HG03460 (cell line): ENCODE data around the gene RIIAD1.
"Not testable (repeated sequence)": the region's sequence is repeated elsewhere in the genome, so short reads cannot be mapped to it uniquely, and the experiment has no call there.

Experiments used
- ATAC-seq: cut with Tn5 transposase; IDR thresholded peaks from one replicate; pipeline ENCODE4 v1.9.1; 2021; ENCODE audit not compliant: unreplicated experiment

The RIIAD1 gene

DNA sequence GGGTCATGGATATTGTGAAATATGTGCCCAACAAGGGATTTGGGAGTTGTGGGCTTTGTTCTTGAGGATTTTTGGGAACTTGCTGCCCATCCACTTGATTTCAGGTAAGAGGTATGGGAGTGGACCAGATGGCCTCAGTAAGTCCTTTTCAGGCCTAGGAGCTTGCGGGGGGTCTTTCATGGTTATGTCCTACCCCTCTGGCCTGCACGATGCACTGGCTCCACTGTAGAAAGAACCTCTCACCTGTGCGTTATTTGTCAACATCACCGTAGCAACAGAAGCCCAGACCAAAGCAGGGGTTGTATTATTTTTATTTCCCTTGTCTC, 8.6 kb downstream of the RIIAD1 start:
- ATAC-seq = no peak

DNA sequence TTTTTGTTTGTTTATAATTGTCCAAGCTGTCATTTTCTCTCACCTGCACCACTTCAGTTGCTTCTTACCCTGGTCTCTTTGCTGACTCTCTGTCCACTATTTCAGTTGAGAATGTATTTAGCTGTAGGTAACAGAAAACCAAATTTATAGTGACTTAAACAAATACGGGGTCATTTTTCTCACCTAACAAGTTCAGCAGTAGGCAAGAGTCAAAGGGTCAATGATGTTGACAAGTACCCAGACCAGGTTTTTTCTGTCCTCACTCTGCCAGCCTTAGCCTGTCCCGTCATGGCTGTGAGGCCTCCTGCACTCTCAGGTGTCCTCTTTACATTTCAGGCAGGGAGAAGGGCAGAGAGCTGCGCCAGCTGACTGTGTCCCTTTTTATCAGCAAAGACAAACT, 11.8 kb downstream of the RIIAD1 start:
- ATAC-seq = no peak

DNA sequence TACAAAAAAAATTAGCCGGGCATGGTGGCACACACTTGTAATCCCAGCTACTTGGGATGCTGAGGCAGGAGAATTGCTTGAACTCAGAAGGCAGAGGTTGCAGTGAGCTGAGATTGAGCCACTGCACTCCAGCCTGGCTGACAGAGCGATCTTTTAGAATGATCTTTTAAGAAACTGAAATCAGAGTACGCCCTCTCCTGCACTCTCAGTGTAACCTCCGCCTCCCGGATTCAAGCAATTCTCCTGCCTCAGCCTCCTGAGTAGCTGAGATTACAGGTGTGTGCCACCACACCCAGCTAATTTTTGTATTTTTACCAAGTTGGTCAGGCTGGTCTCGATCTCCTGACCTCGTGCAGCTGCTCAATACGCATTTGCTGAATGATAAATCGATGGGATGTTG, 12.7 kb downstream of the RIIAD1 start:
- not testable (repeated sequence) for ATAC-seq

DNA sequence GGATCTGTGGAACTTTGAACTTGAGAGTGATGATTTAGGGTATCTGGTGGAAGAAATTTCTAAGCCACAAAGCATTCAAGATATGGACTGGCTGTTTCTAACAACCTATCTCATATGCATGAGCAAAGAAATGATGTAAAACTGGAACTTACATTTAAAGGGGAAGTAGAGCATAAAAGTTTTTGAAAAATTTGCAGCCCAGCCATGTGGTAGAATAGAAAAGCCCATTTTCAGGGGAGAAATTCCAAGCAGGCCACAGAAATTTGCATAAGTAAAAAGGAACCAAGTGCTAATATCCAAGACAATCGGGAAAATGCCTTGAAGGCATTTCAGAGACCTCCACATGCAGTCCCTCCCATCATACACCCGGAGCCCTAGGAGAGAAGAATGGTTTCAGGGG, 15.7 kb downstream of the RIIAD1 start:
- no peak for ATAC-seq

DNA sequence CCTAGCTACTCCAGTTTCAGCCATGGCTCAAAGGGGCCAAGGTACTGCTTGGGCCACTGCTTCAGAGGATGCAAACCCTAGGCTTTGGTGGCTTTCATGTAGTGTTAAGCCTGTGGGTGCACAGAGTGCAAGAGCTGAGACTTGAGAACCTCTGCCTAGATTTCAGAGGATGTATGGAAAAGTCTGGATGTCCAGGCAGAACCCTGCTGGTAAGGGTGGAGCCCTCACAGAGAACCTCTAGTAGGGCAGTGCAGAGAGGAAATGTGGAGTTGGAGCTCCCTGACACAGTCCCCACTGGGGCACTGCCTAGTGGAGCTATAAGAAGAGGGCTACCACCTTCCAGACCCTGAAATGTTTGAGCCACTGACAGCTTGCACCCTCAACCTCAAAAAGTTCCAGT, 16.2 kb downstream of the RIIAD1 start:
- no peak for ATAC-seq

DNA sequence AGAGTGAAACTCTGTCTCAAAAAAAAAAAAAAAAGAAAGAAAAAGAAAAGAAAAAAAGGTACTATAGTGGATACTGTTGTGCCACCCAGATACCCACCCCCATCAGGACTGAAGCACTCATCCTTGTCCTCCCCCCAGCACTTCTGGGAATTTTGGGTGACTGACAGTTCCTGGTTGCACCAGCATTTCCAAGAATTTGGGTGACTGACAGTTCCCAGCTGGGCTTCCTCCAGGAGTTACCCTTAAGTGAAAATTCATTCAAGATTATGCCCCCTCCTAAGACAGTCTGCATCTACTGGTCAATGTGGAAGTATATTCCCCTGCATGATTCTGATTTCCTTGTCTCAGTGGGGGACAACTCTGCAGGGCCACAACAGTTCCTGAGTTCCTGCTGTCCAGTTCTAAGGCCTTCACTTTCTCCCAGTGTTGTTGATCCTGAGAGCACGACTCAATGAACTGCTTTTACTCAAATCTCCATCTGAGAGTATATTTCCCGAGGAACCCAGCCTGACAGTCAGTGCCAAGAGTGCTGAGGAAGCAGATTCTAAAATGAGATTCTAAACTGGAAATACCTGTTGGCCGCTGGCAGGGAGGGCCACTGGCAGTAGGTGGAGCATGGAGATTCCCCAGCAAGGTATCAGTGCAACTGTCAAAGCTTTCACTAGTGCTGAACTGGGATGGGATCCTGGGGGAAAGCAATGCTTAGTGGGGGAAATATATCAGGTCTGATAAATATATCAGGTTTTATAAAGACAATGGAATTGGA, 18.5 kb downstream of the RIIAD1 start:
- ATAC-seq = no peak

DNA sequence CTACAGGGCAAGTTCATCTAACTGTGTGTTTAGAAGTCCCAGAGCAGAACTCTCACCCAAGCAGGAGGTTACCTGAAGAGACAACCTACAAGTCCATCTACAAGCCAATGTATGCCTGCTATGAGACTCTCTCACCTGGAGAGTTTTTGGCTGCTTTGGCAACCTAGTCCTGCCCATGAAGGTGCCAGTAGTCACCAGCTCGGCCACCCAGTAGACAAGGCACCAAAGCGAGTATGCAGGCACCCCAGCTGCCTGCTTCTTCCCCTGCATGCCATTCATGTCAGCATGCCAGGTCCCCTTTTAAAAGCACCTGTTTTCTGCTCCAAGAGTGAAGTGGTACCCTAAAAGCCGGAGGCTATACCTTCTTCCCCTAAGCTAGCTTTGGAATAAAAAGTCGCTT, 20.2 kb downstream of the RIIAD1 start:
- ATAC-seq = no peak

DNA sequence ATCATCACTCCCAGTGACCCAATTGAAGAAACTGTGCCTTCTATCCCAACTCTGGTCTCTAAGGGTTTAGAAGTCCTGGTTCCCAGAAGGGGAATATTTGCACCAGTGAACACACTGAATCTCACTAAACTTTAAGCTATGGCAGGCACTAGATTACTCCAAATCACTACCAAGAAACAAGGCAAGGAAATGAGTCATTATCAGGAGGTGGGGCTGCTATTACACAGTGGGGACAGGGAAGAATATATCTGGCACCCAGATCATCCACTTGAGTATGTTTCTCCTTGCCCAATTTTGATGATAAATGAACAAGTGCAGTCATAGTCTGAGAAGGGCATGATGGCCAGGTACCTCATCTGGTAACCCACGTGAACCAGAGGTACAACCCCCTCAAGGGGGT, 35.0 kb downstream of the RIIAD1 start:
- no peak for ATAC-seq

DNA sequence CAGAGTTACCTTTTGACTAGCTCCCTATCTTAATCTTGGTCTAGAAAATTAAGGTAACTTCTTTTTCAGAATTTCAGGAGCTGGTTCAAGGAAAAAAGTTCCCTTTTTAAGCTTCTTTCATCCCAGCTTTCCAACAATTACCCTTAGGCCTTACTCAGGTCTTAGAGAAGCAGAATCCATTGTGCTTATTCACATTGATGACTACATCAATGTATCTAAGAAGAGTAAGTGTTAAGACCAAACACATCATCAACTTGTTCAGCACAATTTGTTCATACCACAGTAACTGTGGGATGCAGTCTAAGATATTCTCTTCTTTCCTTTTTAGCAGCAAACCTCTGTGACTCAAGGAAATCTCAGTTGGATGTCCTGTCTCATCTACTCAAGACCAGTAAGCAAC, 37.9 kb downstream of the RIIAD1 start:
- no peak for ATAC-seq

DNA sequence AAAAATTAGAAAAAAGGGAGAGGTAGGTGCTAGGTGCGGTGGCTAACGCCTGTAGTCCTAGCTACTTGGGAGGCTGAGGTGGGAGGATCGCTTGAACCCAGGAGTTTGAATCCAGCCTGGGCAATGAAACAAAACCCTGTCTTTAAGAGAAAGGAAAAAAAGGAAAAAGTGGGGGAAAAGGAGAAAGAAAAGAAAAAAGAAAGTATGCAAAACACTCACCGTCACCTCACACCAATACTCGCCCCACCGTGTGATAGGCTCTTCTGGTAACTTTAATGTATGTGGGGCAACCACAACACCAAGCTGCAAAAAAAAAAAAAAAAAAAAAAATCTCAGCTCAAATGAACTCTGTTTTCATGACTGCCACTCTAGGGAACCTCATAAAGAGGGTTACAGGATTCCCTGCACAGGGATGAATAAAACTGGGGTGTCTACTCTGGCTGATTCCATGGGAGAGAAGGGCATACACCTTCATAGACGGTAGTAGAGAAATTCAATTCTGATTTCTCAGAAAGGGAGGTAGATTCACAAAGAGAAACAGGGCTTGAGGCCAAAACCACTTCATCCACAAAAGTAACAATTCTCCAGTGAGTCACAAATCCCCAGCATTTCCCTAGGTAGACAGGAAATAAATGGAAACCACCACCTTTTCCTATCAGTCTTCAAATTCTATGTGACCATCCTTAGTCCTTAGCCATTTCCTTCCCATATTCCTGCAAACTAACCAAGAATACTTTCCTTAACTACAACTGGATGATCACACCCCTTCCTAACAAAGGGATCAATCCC, 39.5 kb downstream of the RIIAD1 start:
- no peak for ATAC-seq

DNA sequence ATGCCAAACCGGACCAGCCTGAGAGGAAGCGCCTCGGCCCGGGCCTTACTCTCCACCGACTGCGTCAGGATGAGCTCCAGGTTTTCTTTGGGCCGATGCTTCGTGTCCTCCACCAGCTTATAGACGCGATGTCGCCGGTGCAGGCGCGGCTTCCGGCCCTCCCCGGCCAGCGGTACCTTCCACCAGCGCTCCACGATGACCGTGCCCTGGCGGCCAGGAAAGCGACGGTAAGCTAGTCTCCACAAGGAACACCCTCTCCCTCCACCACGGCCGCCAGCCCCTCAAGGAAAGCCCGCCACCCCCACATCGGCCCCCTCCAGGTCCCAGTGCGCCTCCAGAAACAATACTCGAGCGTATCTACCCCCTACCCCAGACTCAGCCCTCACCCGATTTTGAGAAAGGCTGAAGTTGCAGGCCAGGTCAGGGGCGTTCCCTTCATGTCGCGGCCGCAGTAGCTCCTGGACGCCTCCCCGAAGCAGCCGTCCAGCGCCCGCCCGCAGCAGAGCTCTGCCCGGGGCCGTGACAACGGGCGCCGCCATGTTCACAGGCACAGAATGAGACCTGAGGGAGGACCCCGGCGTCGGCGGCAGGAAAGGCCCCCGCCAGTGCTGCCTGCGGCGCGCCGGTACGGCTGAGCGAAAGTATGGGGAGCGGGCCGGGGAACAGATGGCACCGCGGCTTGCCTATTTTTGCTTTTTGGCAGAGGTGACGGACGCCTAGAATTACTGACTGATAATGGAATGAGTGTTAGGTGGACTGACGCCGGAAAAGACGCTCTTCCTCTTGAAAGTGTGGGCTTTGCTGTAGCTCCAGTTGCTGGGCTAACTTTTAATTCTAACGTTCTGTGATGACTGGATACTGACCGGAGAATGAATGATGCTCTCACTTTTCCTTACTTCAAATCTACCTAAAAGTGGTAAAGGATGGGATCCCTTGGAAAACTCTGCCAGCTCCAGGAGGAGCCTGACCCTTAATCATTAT, 41.9 kb downstream of the RIIAD1 start, which contains the start of gene MRPL9:
TSS of gene MRPL9 (minus strand) at position 556 of the 981 bp plus-strand sequence. CDS start at position 539, 17 bp downstream.
- peak; percentile 99 for ATAC-seq

DNA sequence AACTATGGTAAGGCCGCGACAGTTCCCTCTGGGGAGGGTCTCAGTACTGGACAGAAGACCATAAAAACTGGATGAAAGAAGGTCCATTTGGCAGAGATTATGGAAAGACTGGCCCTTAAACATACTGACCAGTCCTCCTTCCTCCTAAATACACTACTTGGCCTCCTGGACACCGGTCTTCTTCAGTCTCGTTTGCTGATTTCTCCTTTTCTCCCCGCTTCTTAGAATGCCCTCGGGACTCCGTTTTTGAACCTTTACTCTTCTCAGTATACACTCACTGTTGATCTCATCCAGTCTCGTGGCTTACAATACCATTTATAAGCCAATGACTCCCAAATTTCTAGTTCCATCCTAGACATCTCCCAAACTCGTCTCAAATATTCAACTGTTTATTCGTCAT, 42.7 kb downstream of the RIIAD1 start:
- ATAC-seq = no peak

DNA sequence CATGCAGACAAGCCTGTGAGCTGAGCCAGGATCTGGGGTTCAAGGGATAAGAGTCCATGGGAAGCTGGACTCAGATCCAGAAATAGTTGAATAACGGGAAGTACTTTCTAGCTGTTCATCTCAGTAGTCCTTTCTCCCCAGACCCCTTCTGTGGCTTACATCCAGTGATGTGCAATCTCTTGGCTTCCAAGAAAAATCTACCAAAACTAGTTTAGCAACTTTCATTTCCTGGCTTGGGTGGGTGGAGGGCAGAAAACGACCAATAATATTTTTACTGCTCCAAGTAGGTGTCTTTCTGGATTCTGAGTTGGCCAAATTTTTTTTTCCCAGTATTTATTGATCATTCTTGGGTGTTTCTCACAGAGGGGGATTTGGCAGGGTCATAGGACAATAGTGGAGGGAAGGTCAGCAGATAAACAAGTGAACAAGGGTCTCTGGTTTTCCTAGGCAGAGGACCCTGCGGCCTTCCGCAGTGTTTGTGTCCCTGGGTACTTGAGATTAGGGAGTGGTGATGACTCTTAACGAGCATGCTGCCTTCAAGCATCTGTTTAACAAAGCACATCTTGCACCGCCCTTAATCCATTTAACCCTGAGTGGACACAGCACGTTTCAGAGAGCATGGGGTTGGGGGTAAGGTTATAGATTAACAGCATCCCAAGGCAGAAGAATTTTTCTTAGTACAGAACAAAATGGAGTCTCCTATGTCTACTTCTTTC, 47.2 kb downstream of the RIIAD1 start:
- not testable (repeated sequence) for ATAC-seq

DNA sequence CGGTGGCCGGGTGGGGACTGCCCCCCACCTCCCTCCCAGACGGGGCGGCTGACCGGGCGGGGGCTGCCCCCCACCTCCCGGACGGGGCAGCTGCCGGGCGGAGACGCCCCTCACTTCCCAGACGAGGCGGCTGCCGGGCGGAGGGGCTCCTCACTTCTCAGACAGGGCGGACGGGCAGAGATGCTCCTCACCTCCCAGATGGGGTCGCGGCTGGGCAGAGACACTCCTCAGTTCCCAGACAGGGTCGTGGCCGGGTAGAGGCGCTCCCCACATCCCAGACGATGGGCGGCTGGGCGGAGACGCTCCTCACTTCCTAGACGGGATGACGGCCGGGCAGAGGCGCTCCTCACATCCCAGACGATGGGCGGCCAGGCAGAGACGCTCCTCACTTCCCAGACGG, 47.9 kb downstream of the RIIAD1 start:
- ATAC-seq = not testable (repeated sequence)

DNA sequence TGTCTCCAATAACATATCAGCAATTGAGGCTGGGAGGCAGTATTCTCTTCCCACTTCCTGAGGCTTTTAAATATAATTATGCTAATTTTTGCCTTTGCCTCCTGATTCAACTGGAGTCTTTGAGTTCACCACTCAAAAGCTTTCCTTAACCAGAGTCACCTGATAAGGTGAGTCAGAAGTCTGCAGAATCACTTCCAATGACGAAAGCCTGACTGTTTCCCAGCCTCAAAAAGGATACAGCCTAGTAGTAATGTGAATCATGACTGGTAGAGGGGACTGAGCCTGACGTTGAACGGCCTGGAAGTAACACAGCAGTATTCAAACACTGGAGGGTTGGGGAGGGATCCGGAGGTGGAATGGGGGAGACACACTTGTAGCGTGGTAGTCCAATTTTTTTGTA, 52.4 kb downstream of the RIIAD1 start:
- no peak for ATAC-seq

DNA sequence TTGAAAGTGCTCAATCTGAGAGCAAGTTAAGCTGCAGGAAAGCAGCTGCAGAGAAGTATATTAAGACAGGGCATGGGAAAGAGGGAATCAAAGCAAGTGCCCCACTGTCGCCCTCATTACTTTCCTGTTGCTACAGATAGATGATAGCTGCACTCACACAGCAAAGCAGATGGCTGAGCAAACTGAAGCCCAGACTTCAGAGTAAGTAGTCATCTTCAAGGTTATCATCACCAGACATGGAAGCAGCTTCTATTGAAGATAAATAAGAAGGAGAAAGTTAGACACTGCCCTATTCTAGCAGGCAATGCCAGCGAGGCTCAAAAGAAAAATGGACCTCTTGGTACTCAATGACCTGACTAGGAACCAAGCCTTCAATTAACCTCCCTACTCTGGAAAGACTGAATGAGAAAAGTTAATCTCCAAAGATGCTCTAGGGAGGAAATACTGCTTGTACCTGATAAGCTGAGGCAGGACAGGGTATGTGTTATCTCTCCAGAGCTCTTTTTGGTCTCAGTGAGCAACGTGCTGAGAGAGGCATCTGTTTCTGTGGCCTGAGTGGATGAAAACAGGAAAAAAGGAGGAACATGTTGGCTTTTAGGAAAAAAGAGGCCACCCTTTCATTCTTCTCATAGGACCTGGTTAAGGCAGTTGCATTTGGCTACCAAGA, 53.1 kb downstream of the RIIAD1 start:
- no peak for ATAC-seq

DNA sequence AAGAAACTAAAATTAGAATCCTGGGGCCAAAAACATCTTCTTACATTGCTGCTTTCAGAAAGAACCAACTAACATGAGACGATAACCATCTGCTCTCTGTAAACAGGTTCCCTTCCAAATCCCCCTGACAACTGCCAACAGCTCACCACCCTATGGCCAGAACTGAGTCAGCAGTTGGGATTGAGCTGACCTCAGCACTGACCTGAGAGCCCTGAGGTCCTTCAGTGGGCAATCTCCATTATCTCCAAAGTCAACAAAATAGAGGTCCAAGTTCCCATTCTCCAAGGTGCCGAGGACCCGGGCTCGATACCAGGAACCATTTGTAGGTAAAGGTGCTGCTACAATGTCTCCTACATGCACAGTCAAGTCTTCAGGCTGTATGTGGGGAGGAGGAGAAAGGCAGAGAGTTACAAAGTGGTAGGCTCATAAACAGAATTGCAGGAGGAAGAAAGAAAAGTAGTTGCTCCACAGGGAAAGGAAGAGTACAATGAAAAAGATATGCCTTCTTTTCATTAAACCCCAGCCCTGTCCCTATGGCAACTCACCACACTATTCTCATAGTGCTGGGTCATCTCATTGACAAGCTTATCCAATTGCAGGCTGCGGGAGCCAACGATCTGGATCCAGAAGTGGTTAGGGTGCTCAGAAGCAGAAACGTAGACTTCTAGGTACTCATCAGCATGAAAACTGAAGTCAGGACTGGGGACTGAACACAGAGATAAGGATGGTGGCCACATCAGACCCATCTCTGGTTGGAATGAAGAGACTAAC, 54.8 kb downstream of the RIIAD1 start:
- ATAC-seq = no peak

DNA sequence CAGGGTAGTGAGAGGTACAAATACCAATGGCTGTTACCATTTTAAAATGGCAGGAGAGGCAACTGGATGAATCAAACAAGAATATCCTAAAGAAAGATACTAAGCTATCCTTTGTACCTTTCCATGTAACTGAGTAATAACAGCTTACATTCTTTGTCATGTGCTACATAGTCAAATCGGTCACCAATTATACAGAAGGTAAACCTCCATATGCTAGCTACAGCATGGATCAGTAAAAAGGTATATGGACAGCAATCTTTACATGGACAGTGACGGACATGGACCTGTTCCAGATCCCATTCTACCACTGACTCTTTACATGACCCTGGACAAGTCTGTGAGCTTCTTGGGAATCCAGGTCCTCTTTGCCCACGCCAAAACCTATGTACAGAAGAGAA, 55.3 kb downstream of the RIIAD1 start:
- ATAC-seq = no peak

DNA sequence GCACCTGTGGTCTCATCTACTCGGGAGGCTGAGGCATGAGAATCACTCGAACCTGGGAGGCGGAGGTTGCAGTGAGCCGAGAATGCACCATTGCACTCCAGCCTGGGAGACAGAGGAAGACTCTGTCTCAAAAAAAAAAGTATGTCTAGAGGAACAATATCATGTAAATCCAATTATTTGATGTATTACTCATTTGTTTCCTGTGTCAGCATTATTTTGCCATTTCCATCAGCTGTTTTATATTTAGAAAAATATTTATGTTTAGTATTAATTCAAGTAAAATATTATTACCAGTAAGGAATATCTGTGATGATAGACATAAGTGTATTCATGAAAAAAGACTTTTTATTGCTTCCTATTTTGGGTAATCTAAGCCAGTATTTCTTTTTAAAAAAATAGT, 56.0 kb downstream of the RIIAD1 start:
- ATAC-seq = no peak
